Hepatocyte (in vitro differentiated cells): Measurements from ENCODE around the gene WNK1.

Experiments used
- CTCF ChIP-seq: fragments of 200-600 bp; sonication (generic); IDR thresholded peaks from 2 replicates; pipeline ENCODE4 v1.5.1; 2016; ENCODE audit warnings: antibody characterized with exemption, mild to moderate bottlenecking; ENCODE audit not compliant: poor library complexity
- EZH2 ChIP-seq: fragments of 200-600 bp; sonication (generic); IDR thresholded peaks from 2 replicates; pipeline ENCODE4 v1.6.1; 2016; ENCODE audit warnings: antibody characterized with exemption, mild to moderate bottlenecking, borderline replicate concordance
- EZH2phosphoT487 ChIP-seq: fragments of 200-600 bp; sonication (generic); IDR thresholded peaks from one replicate; pipeline ENCODE4 v1.6.1; 2018; ENCODE audit warnings: antibody characterized with exemption, mild to moderate bottlenecking, low read depth, moderate library complexity; ENCODE audit not compliant: unreplicated experiment, severe bottlenecking

GRCh38 chr12:948238-948637, 195.9 kb downstream of the WNK1 start:
- TF ChIP-seq CTCF: no peak
- no peak for TF ChIP-seq EZH2
- TF ChIP-seq EZH2phosphoT487: no peak
